CD8-positive, alpha-beta memory T cell (primary cell): ENCODE results near the gene SLIT3. TPM values are rescaled to one million over a fixed set of nuclear protein-coding genes. Genes with fewer than 3 reads are reported as not detected.

Experiments
- CTCF ChIA-PET: fragments of 350-600 bp; sonication (Branson Sonifier 250); formaldehyde crosslinking; loops from one replicate; lab custom pipeline; 2021; ENCODE audit warnings: antibody characterized with exemption; lab: Charles Lee
- POLR2A ChIA-PET: fragments of 350-600 bp; sonication (Branson Sonifier 250); formaldehyde crosslinking; loops from one replicate; lab custom pipeline; 2021; ENCODE audit warnings: antibody characterized with exemption; lab: Charles Lee
- DNase-seq, 5 donors: peaks; one replicate each; pipeline versions ENCODE4 v3.0.0 to v3.0.0-alpha.2; 2020 to 2022; ENCODE audit warnings: mixed read lengths in 1 of 5
- H3K27ac ChIP-seq: one replicate; pipeline ENCODE4 v1.7.0; 2013; ENCODE audit warnings: low read depth, mild to moderate bottlenecking, low read length, moderate library complexity
- H3K27me3 ChIP-seq: 2 replicates; pipeline ENCODE4 v1.7.0; 2013; ENCODE audit warnings: low read length, mild to moderate bottlenecking; ENCODE audit not compliant: insufficient read depth, poor library complexity, severe bottlenecking
- H3K36me3 ChIP-seq: 2 replicates; pipeline ENCODE4 v1.7.0; 2013; ENCODE audit warnings: mild to moderate bottlenecking, low read length, moderate library complexity; ENCODE audit not compliant: insufficient read depth
- H3K4me1 ChIP-seq: 2 replicates; pipeline ENCODE4 v1.7.0; 2013; ENCODE audit warnings: mild to moderate bottlenecking, low read length, moderate library complexity; ENCODE audit not compliant: insufficient read depth
- H3K4me3 ChIP-seq: 2 replicates; pipeline ENCODE4 v1.7.0; 2013; ENCODE audit warnings: mild to moderate bottlenecking, low read length
- H3K9me3 ChIP-seq: 2 replicates; pipeline ENCODE4 v1.7.0; 2013; ENCODE audit warnings: mild to moderate bottlenecking, low read length
- H3K27ac Mint-ChIP-seq, 8 donors: one replicate each; pipeline ENCODE4 v1.8.0; 2020 to 2021; ENCODE audit warnings: mixed read lengths in 8 of 8, mild to moderate bottlenecking in 6 of 8, inconsistent platforms in 3 of 8, moderate library complexity in 3 of 8
- H3K27me3 Mint-ChIP-seq, 2 donors: one replicate each; pipeline ENCODE4 v1.8.0; 2020 to 2021; ENCODE audit warnings: mixed read lengths in 2 of 2, mild to moderate bottlenecking in 1 of 2, moderate library complexity in 1 of 2
- H3K36me3 Mint-ChIP-seq, 3 donors: one replicate each; pipeline ENCODE4 v1.8.0; 2020 to 2021; ENCODE audit warnings: mixed read lengths in 3 of 3, inconsistent platforms in 1 of 3, mild to moderate bottlenecking in 1 of 3
- H3K4me1 Mint-ChIP-seq, 3 donors: one replicate each; pipeline ENCODE4 v1.8.0; 2020 to 2021; ENCODE audit warnings: mixed read lengths in 3 of 3, inconsistent platforms in 1 of 3, mild to moderate bottlenecking in 1 of 3
- H3K4me3 Mint-ChIP-seq, 7 donors: one replicate each; pipeline ENCODE4 v1.8.0; 2020 to 2021; ENCODE audit warnings: mixed read lengths in 7 of 7, mild to moderate bottlenecking in 6 of 7, moderate library complexity in 4 of 7, inconsistent platforms in 2 of 7
- H3K9me3 Mint-ChIP-seq, 5 donors: one replicate each; pipeline ENCODE4 v1.8.0; 2020 to 2022; ENCODE audit warnings: mixed read lengths in 5 of 5, mild to moderate bottlenecking in 3 of 5, moderate library complexity in 2 of 5, inconsistent platforms in 1 of 5
- polyA plus RNA-seq: library from polyadenylated mRNA; unstranded; fragments of 300-500 nt; fragmentation: Illumina TruSeq; gene quantifications from one replicate; pipeline ENCODE4 v1.2.3, GENCODE V29; 2021
- total RNA-seq, 2 experiments: library from RNA; stranded (reverse); gene quantifications; one replicate each; pipeline ENCODE4 v1.2.3, GENCODE V29; 2021

SLIT3 gene
- total and polyA plus RNA-seq, 3 experiments from 2014 or later: 0.49 to 0.72 TPM; not detected in 1

- Mint-ChIP-seq H3K36me3 (no peaks in the 10 kb centered on the region), H3K4me1 (no peaks in the 10 kb centered on the region), H3K9me3 (no peaks in the 10 kb centered on the region), H3K27ac (no peak overlapping the region), H3K27me3 (peaks cover 8 to 12% of the 10 kb centered on the region in 2 donors), H3K4me3 (no peak overlapping the region)
- no peaks in the 10 kb centered on the region for H3K4me1 ChIP-seq
- no peaks in the 10 kb centered on the region for H3K9me3 ChIP-seq
- no peak for DNase-seq
- H3K4me3 ChIP-seq: no peak overlapping the region
- ChIA-PET POLR2A (no interaction called here), CTCF (no interaction called here)
- H3K27ac ChIP-seq: no peak overlapping the region
- no peaks in the 10 kb centered on the region for H3K36me3 ChIP-seq
- H3K27me3 ChIP-seq: no peaks in the 10 kb centered on the region
These were observed 510.2 kb downstream of the SLIT3 start for GRCh38 chr5:168790671-168791250.

DNA sequence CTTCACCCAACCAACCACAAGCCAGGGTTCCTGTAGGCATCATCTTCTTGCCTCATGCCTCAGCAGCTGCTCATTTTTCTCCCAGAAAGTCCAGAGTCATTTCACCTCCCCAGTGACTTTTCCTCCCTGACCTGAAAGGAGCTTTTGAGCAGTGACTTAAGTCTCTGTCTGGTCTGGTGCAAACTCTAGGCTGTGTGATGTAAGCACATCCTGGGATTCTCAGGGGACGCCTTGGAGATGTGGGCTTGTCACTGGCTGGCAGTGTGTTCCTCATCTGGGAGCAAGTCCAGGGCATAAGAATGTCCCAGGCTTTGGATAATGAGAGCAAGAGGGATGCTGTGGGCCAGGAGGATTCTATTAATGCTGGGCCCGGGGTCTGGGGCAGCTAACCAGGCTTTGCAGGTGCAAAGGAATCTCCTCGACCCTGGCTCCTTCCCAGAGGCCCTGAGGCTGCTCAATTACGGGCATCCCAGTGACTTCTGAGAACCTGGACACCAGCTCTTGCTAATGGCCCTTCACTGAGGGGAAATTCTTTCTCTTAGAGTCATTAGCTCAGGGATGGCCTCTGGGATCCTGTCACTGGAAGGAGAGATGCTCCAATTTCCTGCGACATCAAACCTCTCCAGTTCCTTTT is 510.8 kb downstream of the SLIT3 start:
- CTCF ChIA-PET: no interaction called here
- Histone ChIP-seq H3K4me1 (no peaks in the 10 kb centered on the region), H3K27me3 (no peaks in the 10 kb centered on the region), H3K4me3 (no peak overlapping the region), H3K9me3 (no peaks in the 10 kb centered on the region), H3K27ac (no peak overlapping the region), H3K36me3 (no peaks in the 10 kb centered on the region)
- Mint-ChIP-seq H3K9me3 (no peaks in the 10 kb centered on the region), H3K27ac (no peak overlapping the region), H3K36me3 (no peaks in the 10 kb centered on the region), H3K27me3 (peaks cover 7 to 12% of the 10 kb centered on the region in 2 donors), H3K4me3 (no peak overlapping the region), H3K4me1 (no peaks in the 10 kb centered on the region)
- DNase-seq: no peak
- POLR2A ChIA-PET: no interaction called here

DNA sequence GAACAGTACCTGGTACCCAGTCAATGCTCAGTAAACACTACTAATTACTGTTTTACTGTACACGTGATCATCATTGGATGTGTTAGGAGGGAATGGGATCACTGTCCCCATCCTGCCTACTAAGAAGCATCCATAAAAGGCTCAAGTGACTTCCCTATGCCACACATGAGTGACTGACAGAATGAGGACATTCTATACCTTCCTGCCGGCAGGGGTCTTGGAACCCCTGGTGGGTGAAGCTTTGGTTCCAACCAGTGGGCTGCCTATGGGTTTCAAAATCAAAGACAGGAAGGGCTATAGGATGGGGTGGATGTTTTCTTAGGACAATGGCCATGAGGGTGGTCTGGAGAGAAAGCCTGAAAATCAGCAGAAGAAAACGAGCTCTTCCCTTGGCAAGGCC is 512.2 kb downstream of the SLIT3 start:
- H3K36me3 ChIP-seq: no peaks in the 10 kb centered on the region
- peaks cover 2 to 7% of the 10 kb centered on the region in 2 donors for H3K27me3 Mint-ChIP-seq
- CTCF ChIA-PET: no interaction called here
- no peaks in the 10 kb centered on the region for H3K27me3 ChIP-seq
- H3K4me1 Mint-ChIP-seq: no peaks in the 10 kb centered on the region
- POLR2A ChIA-PET: no interaction called here
- H3K9me3 Mint-ChIP-seq: no peaks in the 10 kb centered on the region
- no peak for DNase-seq
- no peaks in the 10 kb centered on the region for H3K36me3 Mint-ChIP-seq
- H3K4me1 ChIP-seq: no peaks in the 10 kb centered on the region
- no peaks in the 10 kb centered on the region for H3K9me3 ChIP-seq
- no peak overlapping the region for H3K4me3 ChIP-seq
- no peak overlapping the region for H3K27ac Mint-ChIP-seq
- H3K27ac ChIP-seq: no peak overlapping the region
- no peak overlapping the region for H3K4me3 Mint-ChIP-seq

DNA sequence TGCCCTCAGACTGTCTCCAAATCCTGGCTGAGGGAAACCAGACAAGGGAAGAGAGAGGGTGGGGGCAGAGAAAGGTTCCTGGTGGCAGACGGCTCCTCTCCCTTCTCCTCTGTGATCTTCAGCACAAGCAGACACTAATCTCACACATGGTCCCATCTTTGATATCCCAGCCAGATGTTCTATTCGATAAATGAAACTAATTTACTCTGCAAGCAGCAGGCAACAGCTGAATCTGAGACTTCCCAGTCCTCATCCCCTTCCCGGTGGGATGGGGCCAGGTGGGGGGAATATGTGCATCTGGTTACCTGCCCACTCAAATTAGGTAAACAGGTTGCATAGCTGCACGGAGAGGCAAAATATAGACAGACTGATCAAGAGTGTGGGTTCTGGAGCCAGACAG is 512.8 kb downstream of the SLIT3 start:
- ChIA-PET POLR2A (no interaction called here), CTCF (no interaction called here)
- H3K27ac Mint-ChIP-seq: no peak overlapping the region
- H3K27me3 Mint-ChIP-seq: peaks cover 2 to 7% of the 10 kb centered on the region in 2 donors
- no peak for DNase-seq
- H3K27me3 ChIP-seq: no peaks in the 10 kb centered on the region
- H3K36me3 ChIP-seq: no peaks in the 10 kb centered on the region
- H3K4me3 Mint-ChIP-seq: no peak overlapping the region
- H3K4me1 Mint-ChIP-seq: no peaks in the 10 kb centered on the region
- H3K27ac ChIP-seq: no peak overlapping the region
- no peaks in the 10 kb centered on the region for H3K4me1 ChIP-seq
- H3K4me3 ChIP-seq: no peak overlapping the region
- no peaks in the 10 kb centered on the region for H3K9me3 Mint-ChIP-seq
- H3K9me3 ChIP-seq: no peaks in the 10 kb centered on the region
- no peaks in the 10 kb centered on the region for H3K36me3 Mint-ChIP-seq

GRCh38 chr5:168786147-168786546 is 514.8 kb downstream of the SLIT3 start:
- POLR2A ChIA-PET: no interaction called here
- no peak for DNase-seq
- Histone ChIP-seq H3K4me1 (no peaks in the 10 kb centered on the region), H3K36me3 (no peaks in the 10 kb centered on the region), H3K27me3 (no peaks in the 10 kb centered on the region), H3K9me3 (no peaks in the 10 kb centered on the region), H3K27ac (no peak overlapping the region), H3K4me3 (no peak overlapping the region)
- Mint-ChIP-seq H3K4me3 (no peak overlapping the region), H3K27me3 (peaks cover 2 to 7% of the 10 kb centered on the region in 2 donors), H3K36me3 (no peaks in the 10 kb centered on the region), H3K9me3 (no peaks in the 10 kb centered on the region), H3K27ac (no peak overlapping the region), H3K4me1 (no peaks in the 10 kb centered on the region)
- CTCF ChIA-PET: no interaction called here

DNA sequence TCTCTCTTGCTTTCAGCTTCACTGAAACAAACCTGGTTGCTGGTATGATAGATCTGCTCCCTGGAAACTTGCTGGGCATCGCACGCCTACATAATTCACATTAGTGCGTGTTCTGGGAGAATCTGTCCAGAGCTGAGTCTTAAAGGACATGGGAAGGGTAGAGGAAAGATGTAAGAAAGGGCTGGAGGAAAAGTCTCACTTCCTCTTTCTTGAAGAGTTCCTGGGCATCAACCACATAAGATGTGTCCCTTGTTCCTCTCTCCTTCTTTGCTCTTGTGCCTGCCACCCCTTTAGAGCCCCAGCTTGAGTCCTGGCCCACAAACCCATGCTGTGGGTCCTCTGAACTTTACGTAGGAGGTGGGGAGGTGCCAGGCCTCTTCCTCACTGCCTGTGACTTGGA is 516.5 kb downstream of the SLIT3 start:
- Histone ChIP-seq H3K9me3 (no peaks in the 10 kb centered on the region), H3K4me1 (no peaks in the 10 kb centered on the region), H3K4me3 (no peak overlapping the region), H3K36me3 (no peaks in the 10 kb centered on the region), H3K27ac (no peak overlapping the region), H3K27me3 (no peaks in the 10 kb centered on the region)
- Mint-ChIP-seq H3K36me3 (no peaks in the 10 kb centered on the region), H3K4me1 (no peaks in the 10 kb centered on the region), H3K27ac (no peak overlapping the region), H3K4me3 (no peak overlapping the region), H3K9me3 (no peaks in the 10 kb centered on the region), H3K27me3 (peaks cover 0 to 11% of the 10 kb centered on the region in 2 donors)
- ChIA-PET CTCF (no interaction called here), POLR2A (no interaction called here)
- no peak for DNase-seq

GRCh38 chr5:168781941-168782571 is 518.9 kb downstream of the SLIT3 start:
- Mint-ChIP-seq H3K27ac (no peak overlapping the region), H3K27me3 (peaks cover 2 to 4% of the 10 kb centered on the region in 2 donors), H3K4me1 (no peaks in the 10 kb centered on the region), H3K4me3 (no peak overlapping the region), H3K9me3 (no peaks in the 10 kb centered on the region), H3K36me3 (no peaks in the 10 kb centered on the region)
- no peak for DNase-seq
- Histone ChIP-seq H3K9me3 (no peaks in the 10 kb centered on the region), H3K27ac (no peak overlapping the region), H3K27me3 (no peaks in the 10 kb centered on the region), H3K36me3 (no peaks in the 10 kb centered on the region), H3K4me1 (no peaks in the 10 kb centered on the region), H3K4me3 (no peak overlapping the region)
- CTCF ChIA-PET: no interaction called here
- POLR2A ChIA-PET: no interaction called here

DNA sequence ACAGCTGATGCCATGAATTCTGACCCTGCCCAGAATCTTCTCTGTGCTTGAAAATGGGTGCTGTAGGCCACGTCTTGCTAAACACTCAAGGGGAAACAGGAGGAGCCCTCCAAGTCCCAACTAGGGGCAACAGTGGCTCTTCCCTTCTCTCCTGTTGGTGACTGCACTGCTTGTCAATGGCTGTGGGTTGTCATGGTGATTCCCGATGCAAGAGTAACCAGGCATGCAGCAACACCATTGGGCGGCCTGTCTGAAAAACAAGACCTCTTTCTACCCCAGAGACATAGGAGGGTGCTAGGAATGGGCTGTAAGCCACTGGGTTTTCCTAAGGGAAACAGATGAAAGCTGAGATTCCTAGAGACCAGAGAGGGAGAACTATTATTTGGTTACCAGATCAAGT is 520.1 kb downstream of the SLIT3 start:
- Histone ChIP-seq H3K4me1 (no peaks in the 10 kb centered on the region), H3K27me3 (no peaks in the 10 kb centered on the region), H3K9me3 (no peaks in the 10 kb centered on the region), H3K4me3 (no peak overlapping the region), H3K27ac (no peak overlapping the region), H3K36me3 (no peaks in the 10 kb centered on the region)
- no peak for DNase-seq
- H3K36me3 Mint-ChIP-seq: no peaks in the 10 kb centered on the region
- H3K4me3 Mint-ChIP-seq: no peak overlapping the region
- H3K9me3 Mint-ChIP-seq: no peaks in the 10 kb centered on the region
- ChIA-PET POLR2A (no interaction called here), CTCF (no interaction called here)
- H3K27ac Mint-ChIP-seq: no peak overlapping the region
- no peaks in the 10 kb centered on the region for H3K4me1 Mint-ChIP-seq
- peaks cover 2 to 4% of the 10 kb centered on the region in 2 donors for H3K27me3 Mint-ChIP-seq
